Peyer's patch (tissue), 4 donors: ENCODE measurements around the gene ANKRD28. TPM values are rescaled to one million over a fixed set of nuclear protein-coding genes. Genes with fewer than 3 reads are reported as not detected.
"Not testable (repeated sequence)": the region's sequence is repeated elsewhere in the genome, so short reads cannot be mapped to it uniquely, and the experiment has no call there.

Experiments used
- DNase-seq, 3 donors: peaks; one replicate each; pipeline ENCODE4 v3.0.0-alpha.2; 2017 to 2019
- H3K27ac ChIP-seq, 4 donors: fragments of 200-600 bp; sonication (generic); one replicate each; pipeline ENCODE4 v1.5.1; 2016 to 2019
- H3K27me3 ChIP-seq, 2 donors: fragments of 200-600 bp; sonication (generic); one replicate each; pipeline ENCODE4 v1.5.1; 2019
- H3K36me3 ChIP-seq, 3 donors: fragments of 200-600 bp; sonication (generic); one replicate each; pipeline ENCODE4 v1.5.1; 2016 to 2019
- H3K4me1 ChIP-seq, 4 donors: fragments of 200-600 bp; sonication (generic); one replicate each; pipeline ENCODE4 v1.5.1; 2016 to 2019
- H3K4me3 ChIP-seq, 4 donors: fragments of 200-600 bp; sonication (generic); 1 replicate in 3 of 4; 2 replicates in 1 of 4; pipeline ENCODE4 v1.5.1; 2016 to 2019; ENCODE audit warnings: mild to moderate bottlenecking in 1 of 4
- H3K9me3 ChIP-seq, 4 donors: fragments of 200-600 bp; sonication (generic); one replicate each; pipeline ENCODE4 v1.5.1; 2016 to 2019; ENCODE audit warnings: mild to moderate bottlenecking in 1 of 4
- CTCF ChIP-seq, 6 experiments: fragments of 450-650 bp in 4 of 6; fragments of 200-600 bp in 2 of 6; sonication (generic) in 1 of 6; IDR thresholded peaks; one replicate each; pipeline ENCODE4 v1.5.1; 2017 to 2019; ENCODE audit warnings: antibody characterized with exemption in 6 of 6, mild to moderate bottlenecking in 3 of 6, moderate library complexity in 1 of 6
- POLR2A ChIP-seq, 2 donors: fragments of 450-650 bp; IDR thresholded peaks; one replicate each; pipeline ENCODE4 v1.5.1; 2017; ENCODE audit warnings: antibody characterized with exemption in 2 of 2, mild to moderate bottlenecking in 2 of 2, moderate library complexity in 2 of 2
- total RNA-seq, 4 donors: library from RNA; depleted of rRNA; stranded (reverse); fragments of >200 nt; gene quantifications; one replicate each; pipeline ENCODE4 v1.1.0, GENCODE V29; 2016

The ANKRD28 gene
- total RNA-seq, 4 donors from 2014 or later, result 45.4 to 83.3 (median 46.4) TPM

GRCh38 chr3:15819576-15819975, 21.8 kb upstream of the ANKRD28 start:
- H3K4me1 ChIP-seq, result no peaks in the 10 kb centered on the region
- no peak overlapping the region for H3K27ac ChIP-seq
- H3K27me3 ChIP-seq, result no peaks in the 10 kb centered on the region
- DNase-seq, result no peak
- no peaks in the 10 kb centered on the region for H3K9me3 ChIP-seq
- no peak for TF ChIP-seq CTCF (IDR thresholded peaks at IDR 0.05)
- no peak for TF ChIP-seq POLR2A (IDR thresholded peaks at IDR 0.05)
- no peaks in the 10 kb centered on the region for H3K36me3 ChIP-seq
- no peak overlapping the region for H3K4me3 ChIP-seq

GRCh38 chr3:15819043-15819442, 21.3 kb upstream of the ANKRD28 start:
- no peak overlapping the region for H3K27ac ChIP-seq
- H3K9me3 ChIP-seq, result no peaks in the 10 kb centered on the region
- no peak overlapping the region for H3K4me3 ChIP-seq
- DNase-seq, result no peak
- no peaks in the 10 kb centered on the region for H3K27me3 ChIP-seq
- no peaks in the 10 kb centered on the region for H3K36me3 ChIP-seq
- no peaks in the 10 kb centered on the region for H3K4me1 ChIP-seq
- no peak for TF ChIP-seq CTCF (IDR thresholded peaks at IDR 0.05)

GRCh38 chr3:15815696-15816095, 17.9 kb upstream of the ANKRD28 start:
- TF ChIP-seq CTCF (IDR thresholded peaks at IDR 0.05) (peak in 4 of 6 experiments; percentile 24 to 47 (median 36)), POLR2A (IDR thresholded peaks at IDR 0.05) (no peak)
- Histone ChIP-seq H3K9me3 (no peaks in the 10 kb centered on the region), H3K27ac (no peak overlapping the region), H3K36me3 (no peaks in the 10 kb centered on the region), H3K4me1 (no peaks in the 10 kb centered on the region), H3K27me3 (no peaks in the 10 kb centered on the region), H3K4me3 (no peak overlapping the region)
- no peak for DNase-seq

GRCh38 chr3:15813079-15813478, 15.3 kb upstream of the ANKRD28 start:
- not testable (repeated sequence) for H3K27ac ChIP-seq, DNase-seq, H3K9me3 ChIP-seq, H3K4me3 ChIP-seq, H3K36me3 ChIP-seq, H3K27me3 ChIP-seq, H3K4me1 ChIP-seq

GRCh38 chr3:15812183-15812582, 14.4 kb upstream of the ANKRD28 start:
- H3K4me3 ChIP-seq, result no peak overlapping the region
- no peak for DNase-seq

GRCh38 chr3:15810702-15811101, 12.9 kb upstream of the ANKRD28 start:
- TF ChIP-seq CTCF (IDR thresholded peaks at IDR 0.05) (no peak), POLR2A (IDR thresholded peaks at IDR 0.05) (no peak)
- H3K27me3 ChIP-seq, result no peaks in the 10 kb centered on the region
- DNase-seq, result no peak
- H3K4me3 ChIP-seq, result no peak overlapping the region
- no peaks in the 10 kb centered on the region for H3K4me1 ChIP-seq
- H3K36me3 ChIP-seq, result no peaks in the 10 kb centered on the region
- no peaks in the 10 kb centered on the region for H3K9me3 ChIP-seq
- H3K27ac ChIP-seq, result no peak overlapping the region

More at GRCh38 chr3:15812183-15812582, 14.4 kb upstream of the ANKRD28 start:
- Histone ChIP-seq H3K27me3 (no peaks in the 10 kb centered on the region), H3K9me3 (no peaks in the 10 kb centered on the region), H3K36me3 (no peaks in the 10 kb centered on the region), H3K27ac (no peak overlapping the region), H3K4me1 (no peaks in the 10 kb centered on the region)
- TF ChIP-seq CTCF (IDR thresholded peaks at IDR 0.05), result peak in 5 of 6 experiments; percentile 24 to 49 (median 44)
- TF ChIP-seq POLR2A (IDR thresholded peaks at IDR 0.05), result no peak
